ENCODE measurements around the gene LRP1B. TPM values are rescaled to one million over a fixed set of nuclear protein-coding genes. Genes with fewer than 3 reads are reported as not detected.

LRP1B gene
- total RNA-seq, 1 donor from 2014 or later = 0.89 TPM

DNA sequence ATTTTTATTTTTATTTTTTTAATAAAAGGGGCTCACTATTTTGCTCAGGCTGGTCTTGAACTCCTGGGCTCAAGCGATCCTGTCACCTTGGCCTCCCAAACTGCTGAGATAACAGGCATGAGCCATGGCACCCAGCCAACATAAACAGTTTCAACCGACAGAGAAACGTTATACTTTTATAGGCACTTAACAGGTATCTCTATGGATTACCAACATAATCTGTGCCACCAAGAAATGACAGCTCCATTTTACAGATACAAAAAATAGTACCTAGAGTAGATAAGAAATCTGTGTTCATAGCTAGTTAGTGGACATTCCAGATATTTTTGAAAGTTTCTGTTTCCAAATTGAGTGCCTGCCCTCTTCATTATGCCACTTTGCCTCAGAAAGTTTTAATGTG, 1316.7 kb downstream of the LRP1B start:
- no peak for DNase-seq (ENCODE audit: low spot score)

DNA sequence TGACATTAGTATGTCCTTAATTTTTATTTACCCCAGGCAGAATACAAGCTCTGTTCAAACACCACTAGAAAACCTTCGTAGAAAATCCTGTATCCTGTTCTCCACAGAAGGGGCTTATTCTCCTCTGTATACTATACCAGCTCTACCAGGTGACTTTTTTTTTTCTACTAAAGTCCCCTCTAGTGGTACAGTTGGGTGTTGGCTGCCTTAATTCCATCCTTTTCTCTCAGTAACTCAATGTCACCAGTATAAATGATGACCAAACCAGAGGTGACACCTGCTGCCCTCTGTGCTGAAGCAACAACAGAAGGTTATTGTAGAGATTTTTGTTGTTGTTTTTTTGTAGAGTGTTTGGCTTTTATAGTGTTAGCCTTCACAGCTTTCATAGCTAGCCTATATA, 1322.0 kb downstream of the LRP1B start:
- DNase-seq (ENCODE audit: low spot score) = no peak

DNA sequence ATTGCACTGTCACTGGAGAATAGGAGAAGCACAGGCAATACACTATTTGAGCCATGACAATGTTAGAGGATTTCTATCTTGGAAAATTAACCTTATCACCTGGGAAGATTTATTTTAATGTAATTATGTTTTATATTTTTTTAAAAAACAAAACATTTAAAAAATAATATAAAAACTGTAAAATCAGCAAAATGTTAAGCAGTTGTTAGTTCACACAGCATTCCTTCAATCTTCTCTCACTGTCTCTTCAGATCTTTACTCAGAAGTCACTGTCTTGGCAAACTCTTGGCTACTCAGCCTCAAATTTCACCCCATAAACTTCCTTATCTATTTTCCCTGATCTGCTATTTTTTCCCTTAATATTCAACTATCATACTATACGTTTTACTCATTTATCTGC, 1322.6 kb downstream of the LRP1B start:
- no peak for DNase-seq (ENCODE audit: low spot score)

DNA sequence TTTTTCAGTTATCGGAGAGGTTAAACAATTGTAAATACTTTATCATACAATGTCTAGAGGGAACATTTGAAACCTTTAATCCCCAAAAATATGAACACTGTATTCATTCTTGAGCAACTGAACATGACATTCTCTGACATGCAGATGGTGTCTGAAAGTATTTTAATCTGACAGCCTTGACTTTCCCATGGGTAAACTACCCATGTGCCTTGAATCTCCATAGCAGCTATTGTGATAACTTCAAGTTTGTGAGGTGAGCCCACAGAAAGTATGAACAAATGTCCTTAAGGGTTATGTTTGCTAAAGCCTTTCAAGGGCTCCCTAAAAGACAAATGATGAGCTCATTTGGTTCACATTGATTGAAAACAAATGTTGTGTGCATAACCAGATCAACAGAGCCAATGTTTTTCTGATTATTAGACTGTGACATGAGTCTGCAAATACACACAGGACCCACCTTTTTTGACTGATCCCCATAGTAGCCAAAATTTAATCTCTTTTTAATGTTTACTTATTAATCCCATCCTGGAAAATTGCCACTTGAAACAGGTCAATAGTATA, 1326.0 kb downstream of the LRP1B start:
- no peak for DNase-seq (ENCODE audit: low spot score)

DNA sequence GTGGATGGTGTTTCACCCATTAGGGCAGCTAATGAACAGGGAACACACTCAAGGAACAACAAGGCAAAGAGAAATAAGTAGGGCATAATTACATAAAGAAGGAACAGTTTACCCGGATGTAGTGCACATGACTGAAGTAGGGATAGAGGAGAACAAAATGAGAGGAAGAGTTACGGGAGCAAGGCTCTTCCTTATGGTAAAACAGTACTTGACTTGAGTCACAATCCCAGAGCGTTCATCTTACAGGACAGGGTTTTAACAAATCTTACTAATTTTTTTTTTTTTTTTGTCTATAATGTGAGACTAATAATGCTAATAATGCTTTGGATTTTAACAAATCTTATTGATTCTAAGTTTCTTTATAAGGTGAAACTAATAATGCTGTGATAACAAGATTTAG, 1329.5 kb downstream of the LRP1B start:
- no peak for DNase-seq (ENCODE audit: low spot score)

DNA sequence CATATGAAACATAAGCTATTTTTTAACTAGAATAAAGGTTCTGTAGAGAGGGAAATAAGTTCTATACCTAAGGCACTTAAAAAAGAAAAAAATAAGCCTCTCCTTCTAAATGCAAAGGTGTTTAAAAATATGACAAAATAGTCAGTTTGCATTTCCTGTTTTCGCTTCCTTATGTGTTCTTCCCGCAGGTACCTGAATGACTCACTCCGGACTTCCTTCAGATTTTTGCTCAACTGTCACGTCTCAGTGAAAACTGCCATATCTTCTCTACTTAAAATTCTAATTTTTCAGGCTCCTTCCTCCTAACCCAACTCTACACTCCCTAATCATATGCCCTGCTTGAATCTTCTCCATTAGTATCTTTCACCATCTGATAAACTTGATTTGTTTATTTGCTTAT, 1333.1 kb downstream of the LRP1B start:
- DNase-seq (ENCODE audit: low spot score) = no peak

DNA sequence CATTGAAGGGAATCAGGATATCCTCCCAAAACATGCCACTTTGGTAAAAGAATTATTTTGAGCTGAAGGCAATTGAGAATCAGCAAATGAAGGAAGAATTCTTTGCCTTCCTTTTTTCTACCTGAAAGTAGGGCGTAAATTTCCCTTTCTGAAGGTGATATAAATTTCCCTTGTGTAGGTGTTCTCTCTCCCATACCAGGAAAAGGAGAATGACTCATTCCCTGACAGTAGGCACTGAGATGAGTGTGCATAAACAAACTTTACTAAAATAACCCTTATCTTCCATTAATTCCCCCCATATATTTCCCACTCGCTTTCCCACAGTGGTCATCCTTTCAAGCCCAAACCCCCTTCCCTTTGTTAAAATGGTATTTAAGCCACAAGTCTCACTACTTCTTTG, 1339.0 kb downstream of the LRP1B start:
- DNase-seq (ENCODE audit: low spot score) = no peak

DNA sequence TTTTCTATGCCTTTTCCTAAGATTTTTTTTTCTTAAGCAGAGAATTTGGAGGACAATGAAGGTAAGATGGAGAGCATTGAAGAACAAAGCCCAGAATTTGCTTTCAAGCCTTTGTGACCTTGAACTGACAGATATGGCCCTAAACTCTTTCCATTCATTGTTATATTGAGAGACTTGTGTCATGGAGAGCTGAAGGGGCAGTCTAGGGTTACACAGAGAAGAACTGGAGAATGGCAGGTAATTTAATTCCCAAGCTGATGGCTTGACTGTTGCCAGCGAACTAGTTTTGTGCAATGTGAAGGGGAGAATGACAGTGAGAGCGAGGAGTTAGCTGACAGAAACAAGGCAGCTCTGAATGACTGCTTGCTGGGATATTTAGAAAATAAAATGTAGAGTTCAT, 1344.2 kb downstream of the LRP1B start:
- DNase-seq (ENCODE audit: low spot score) = no peak

DNA sequence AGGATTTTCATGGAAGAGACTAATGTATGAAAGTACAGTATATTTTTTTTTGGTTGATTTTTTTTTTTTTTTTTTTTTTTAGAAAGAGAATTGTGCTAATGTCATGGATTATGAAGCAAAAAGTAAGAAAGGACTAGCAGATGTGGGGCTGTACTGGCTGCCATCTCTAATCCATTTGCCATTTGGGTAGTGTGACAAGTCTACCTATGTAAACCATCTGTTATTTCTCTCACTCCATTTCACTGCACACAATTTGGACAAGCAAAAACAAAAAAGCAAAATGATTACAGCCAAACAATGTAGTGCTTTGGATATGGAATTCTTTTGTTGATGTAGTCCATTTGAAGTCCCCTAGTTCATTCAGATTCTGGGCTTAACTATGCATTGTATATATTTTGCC, 1355.4 kb downstream of the LRP1B start:
- no peak for DNase-seq (ENCODE audit: low spot score)

DNA sequence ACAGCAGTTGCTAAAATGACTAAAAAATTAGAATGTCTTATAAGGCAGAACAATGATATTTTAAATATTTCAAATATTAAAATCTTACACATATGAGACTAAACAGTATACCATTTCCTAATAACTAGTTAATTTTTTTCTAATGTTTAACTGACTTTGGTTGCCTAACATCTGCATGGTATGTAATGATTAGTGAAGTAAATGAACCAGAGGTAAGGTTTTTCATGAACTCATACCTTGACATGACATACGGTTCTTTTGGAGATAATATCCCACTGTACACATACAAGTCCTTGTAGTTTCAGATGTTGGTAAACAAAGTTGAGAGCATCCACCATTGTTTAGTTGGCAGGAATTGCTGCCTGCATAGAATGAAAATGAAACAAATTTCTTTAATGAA, 1360.2 kb downstream of the LRP1B start:
- DNase-seq (ENCODE audit: low spot score) = no peak

DNA sequence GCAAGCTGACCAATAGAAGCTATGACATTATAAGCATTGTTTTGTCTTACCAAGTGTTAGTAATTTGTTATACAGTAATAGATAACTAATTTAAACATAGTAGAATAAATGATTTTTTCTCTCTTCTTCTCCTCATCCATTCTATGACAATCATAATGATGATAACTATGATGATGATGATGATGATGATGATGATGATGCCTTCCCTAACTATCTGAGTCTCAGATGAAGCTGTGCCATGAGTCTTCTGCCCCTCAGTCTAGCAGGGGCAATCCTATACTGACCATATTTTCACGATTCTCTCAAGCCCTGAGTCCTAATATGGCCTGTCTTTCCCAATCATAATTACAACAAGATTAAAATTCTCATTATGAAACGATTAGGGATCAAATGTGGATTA, 1369.0 kb downstream of the LRP1B start:
- no peak for DNase-seq (ENCODE audit: low spot score)

DNA sequence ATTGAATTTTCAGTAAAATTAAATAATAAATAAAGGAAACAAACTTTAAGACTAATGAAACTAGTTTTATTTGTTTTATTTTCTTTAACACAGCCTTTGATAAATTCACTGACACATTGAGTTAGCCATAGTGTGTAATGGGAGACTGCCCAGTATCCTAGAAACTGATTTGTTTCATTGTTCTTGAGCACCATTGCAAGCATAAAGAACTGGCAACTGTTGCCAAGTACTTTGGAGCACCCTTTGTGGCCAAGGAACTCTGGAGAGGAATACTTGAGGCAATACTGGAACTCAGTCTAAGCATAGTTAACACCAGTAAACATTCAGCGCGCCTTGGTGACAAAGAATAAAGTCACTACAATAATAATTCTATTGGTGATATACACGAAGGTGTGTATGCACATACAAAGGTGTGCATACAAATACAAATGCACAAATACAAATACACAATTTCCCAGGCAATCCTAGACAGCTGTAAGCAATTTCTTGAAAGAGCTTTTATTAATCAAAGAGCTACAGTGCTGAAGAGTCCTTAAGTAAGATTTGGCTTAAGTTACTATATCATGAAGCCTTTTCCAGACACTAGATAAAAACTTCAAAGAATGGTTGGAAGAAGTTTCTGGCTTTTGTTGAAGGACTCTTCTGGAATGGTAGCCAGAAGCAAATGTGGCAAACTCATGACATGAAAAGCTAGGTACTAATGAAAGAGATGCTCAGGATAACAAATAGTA, 1371.2 kb downstream of the LRP1B start:
- no peak for DNase-seq (ENCODE audit: low spot score)

DNA sequence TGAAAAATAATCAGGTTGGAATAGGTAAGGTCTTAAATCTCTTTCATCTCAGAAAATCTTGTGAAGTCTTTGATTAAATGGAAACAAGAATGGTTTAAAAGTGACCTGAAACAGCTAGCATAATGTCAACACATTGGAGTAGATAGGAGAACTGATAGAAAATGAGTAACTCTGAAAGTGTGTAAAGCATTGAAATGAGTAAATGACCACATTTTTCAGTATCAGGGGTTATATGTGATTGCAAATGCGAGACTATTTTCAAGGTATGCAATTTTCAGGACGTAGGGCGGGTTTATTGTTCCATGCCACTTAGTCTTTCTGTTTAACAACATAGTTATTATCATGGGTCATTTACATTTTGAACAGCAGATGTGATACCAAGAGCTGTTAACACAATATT, 1383.2 kb downstream of the LRP1B start:
- no peak for DNase-seq (ENCODE audit: low spot score)

DNA sequence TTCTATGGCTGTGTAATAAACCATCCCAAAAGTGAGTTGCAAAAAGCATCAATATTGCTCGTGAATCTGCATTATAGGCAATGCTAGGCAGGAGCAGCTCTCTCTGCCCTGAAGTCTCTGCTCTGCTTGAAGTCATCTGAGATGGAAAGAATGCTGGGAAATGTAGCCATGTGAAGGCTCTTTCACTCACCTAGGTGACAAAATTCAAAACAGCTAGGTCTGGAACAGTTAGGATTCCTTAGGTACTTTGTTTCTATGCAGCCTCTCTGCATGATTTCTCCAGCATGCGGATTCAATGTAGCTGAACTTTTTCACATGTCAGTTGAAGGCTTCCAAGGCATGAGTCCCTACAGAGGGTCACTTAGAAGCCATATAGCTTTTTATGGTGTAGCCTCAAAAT, 1383.7 kb downstream of the LRP1B start:
- no peak for DNase-seq (ENCODE audit: low spot score)

DNA sequence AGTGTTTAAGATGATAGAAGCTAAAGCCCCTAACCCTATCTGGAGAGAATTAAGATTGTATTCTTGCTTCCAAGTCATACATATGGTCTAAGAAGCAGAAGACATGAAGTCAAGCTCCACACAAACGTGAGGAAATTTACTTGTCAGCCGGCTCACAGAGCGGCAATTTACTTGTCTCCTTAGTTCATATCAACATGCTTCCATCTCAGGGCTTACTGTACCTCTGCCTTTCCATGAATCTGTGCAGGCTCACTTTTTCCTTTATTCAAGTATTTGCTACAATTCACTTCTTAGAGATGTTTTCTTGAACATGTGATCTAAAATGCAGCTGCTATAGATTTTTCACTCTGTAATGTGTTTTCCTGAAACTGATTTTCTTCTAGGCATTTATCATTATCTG, 1386.4 kb downstream of the LRP1B start:
- DNase-seq (ENCODE audit: low spot score) = no peak

DNA sequence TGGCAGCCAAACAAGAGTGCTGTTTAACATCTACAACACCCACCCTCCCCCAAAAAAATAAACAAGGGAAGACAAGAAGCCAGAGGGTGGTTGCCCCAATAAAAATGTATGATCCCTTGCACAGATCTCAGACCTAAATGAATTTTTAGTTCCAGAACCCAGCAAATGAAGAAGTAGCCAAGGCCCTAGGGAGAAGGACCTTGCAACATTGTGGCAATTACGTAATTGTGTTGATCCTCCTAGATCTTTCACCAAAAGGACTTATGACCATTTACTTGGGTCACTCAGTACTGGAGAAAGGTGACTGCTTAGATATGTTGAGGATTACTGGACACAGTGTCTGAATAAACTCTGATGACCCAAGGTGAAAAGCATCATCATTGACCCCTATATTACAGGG, 1393.8 kb downstream of the LRP1B start:
- DNase-seq (ENCODE audit: low spot score) = no peak

DNA sequence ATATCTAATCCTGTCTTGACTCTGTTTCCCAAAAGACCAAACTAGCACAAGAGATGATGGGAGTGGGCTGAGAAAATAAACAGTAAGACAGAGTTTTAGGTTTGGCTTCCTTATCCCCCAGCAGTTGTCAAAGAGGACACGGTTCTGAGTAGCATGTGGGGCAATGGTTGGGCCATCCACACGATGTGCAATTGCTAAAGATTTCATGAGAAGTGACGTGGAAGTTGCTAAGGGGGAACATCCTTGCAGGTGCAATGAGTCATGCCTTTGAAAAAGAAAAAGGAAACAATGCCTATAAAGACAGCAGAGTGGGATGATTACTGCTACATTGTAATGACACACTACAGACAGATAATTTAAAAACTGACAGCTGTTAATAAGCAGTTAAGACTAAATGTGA, 1395.8 kb downstream of the LRP1B start:
- DNase-seq (ENCODE audit: low spot score) = no peak

DNA sequence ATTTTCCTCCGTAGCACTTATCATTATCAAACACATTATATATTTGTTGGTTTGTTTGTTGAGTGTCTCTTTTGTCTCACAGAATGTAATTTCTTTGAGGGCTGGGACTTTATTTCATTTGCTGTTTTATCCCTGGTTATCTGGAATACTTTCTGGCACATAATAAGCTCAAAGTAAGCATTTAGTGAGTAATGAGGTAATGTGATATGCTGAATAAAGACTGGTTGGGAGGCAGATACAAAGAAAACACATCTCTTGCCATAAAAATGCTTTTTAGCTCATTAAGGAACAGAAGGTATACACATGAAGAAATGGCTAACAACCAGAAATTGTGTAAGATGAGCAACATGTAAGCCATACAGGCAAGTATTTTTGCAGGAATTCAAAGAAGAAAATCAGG, 1411.8 kb downstream of the LRP1B start:
- DNase-seq (ENCODE audit: low spot score) = no peak

DNA sequence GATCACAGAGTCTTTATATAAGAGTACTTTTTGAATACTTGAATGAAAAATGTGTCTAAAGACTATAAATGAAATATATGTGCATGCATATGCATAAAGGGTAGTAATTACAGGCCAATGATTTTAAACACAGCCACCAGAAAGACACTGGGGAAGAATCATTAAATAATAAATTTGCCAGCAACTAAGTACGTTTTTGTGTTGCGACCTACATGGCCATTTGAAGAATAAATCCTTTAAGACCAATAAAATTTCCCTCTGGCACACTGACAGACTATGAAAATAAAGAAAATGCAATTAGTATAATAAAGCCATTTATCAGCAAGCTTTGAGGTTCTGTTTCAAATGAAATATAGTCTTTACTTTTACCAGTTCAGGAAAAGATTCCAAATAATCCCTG, 1413.3 kb downstream of the LRP1B start:
- DNase-seq (ENCODE audit: low spot score) = no peak

DNA sequence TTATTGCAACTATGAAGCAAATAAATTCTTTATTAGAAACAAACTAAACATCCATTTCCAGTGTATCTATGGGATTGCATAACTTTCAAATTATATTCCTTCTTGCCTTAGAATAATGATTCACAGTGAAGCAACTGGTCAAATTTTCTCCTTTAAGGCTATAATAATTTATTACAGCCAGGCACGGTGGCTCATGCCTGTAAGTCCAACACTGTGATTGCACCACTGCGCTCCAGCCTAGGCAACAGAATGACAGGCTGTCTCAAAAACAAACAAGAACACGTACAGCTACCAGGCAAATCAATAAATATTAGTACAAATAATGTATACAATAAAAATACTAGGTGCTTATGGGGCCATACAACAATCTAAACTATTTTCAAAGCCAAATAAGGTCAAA, 1416.2 kb downstream of the LRP1B start:
- DNase-seq (ENCODE audit: low spot score) = no peak

DNA sequence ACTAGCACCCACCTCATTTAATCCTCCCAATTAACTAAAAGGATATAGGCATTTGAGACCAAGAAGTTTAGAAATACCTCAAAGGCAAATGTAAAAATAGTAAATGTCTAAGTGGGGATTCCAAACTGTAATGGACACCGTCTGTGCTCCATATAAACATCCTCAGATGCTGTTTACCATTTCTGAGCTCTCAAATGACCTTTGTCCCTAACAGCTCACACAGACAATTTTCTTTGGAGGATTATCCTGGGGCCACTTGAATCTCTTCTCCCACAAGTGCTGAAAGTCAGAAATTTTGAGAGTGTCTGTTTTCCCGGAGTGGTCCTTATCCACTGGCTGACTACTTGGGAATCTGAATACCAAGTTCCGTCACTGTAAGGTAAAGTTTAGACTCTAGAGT, 1418.9 kb downstream of the LRP1B start:
- DNase-seq (ENCODE audit: low spot score) = no peak

DNA sequence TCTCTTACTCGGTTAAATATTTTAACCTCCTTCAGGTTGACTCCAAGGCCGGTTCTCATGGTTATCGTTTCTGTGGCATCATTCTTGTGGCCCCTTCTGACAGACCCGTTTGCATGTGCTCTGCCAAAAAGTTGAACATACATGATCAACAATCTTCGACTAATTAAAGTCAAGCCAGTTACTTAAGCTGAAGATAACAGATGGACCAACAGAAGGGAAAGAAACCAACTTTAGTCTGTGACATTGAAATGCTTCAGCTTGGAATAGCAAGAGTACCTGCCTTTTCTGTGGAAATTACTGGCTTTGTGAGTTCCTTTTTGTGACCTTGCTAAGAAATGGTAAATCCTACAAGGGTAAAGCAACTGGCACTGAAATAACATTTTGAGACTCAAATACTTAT, 1429.1 kb downstream of the LRP1B start:
- DNase-seq (ENCODE audit: low spot score) = no peak

DNA sequence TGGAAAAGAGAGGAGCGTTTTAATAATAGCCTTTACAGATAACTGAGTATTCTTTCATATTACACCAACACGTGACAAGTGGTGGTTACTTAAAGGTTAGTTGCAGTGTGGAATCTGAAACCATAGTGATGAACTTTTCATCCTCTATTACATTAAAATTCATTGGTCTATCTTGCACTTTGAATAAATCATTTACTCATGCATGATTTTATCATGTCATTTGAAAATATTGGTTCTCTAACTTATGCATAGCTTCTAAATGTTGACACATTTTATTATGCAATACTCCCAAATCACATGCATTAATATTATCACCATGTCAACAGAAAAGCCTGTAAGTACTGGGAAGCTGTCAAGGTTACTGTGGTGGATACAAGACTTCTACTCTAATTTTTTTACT, 1432.2 kb downstream of the LRP1B start:
- DNase-seq (ENCODE audit: low spot score) = no peak

DNA sequence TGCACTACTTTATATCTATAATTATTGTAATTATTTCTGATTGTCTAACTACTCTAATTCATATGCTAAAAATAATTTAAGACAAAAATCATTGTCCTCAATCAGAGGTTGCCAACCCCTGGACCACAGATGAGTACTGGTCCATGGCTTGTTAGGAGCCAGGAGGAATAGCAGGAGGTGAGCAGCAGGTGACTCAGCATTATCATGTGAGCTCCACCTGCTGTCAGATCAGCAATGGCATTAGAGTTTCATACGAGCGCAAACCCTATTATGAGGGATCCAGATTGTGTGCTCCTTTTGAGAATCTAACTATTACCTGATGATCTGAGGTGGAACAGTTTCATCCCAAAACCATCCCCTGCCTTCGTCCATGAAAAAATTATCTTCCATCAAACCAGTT, 1434.4 kb downstream of the LRP1B start:
- no peak for DNase-seq (ENCODE audit: low spot score)
